Right kidney (tissue), 9 donors: ENCODE results near the gene ALG13.
"Not testable (repeated sequence)": the region's sequence is repeated elsewhere in the genome, so short reads cannot be mapped to it uniquely, and the experiment has no call there.

Experiments
- DNase-seq: peaks from one replicate; pipeline ENCODE4 v3.0.0-alpha.2; 2016
- long read RNA-seq, 8 donors: transcript quantifications; one replicate each; lab custom pipeline, GENCODE V29; 2026

Gene ALG13
- long read RNA-seq, donor 1, transcript ALG13-202 (4 exons, 2,770 nt): major isoform, 5 of 14 reads
- long read RNA-seq, donor 1, partial matches to known transcripts: 0 of 14 reads
- long read RNA-seq, donor 1, other reads (novel, unspliced or antisense): 0 of 14 reads
- long read RNA-seq, donor 2, transcript ALG13-202 (4 exons, 2,770 nt): major isoform, 6 of 10 reads
- long read RNA-seq, donor 2, partial matches to known transcripts: 0 of 10 reads
- long read RNA-seq, donor 2, other reads (novel, unspliced or antisense): 0 of 10 reads
- long read RNA-seq, donor 3, partial matches to known transcripts: 0 of 5 reads
- long read RNA-seq, donor 3, other reads (novel, unspliced or antisense): 0 of 5 reads
- long read RNA-seq, donor 4, transcript ALG13-219 (2 exons, 651 nt): minor isoform, 5 of 15 reads
- long read RNA-seq, donor 4, transcript ALG13-202 (4 exons, 2,770 nt): major isoform, 8 of 15 reads
- long read RNA-seq, donor 4, partial matches to known transcripts: 0 of 15 reads
- long read RNA-seq, donor 4, other reads (novel, unspliced or antisense): 0 of 15 reads
- long read RNA-seq, donor 5, transcript ALG13-202 (4 exons, 2,770 nt): major isoform, 8 of 15 reads
- long read RNA-seq, donor 5, partial matches to known transcripts: 0 of 15 reads
- long read RNA-seq, donor 5, other reads (novel, unspliced or antisense): 0 of 15 reads
- long read RNA-seq, donor 6, partial matches to known transcripts: 0 of 4 reads
- long read RNA-seq, donor 6, other reads (novel, unspliced or antisense): 0 of 4 reads
- long read RNA-seq, donor 7, full-length matches to known transcripts: 13 of 30 reads
- long read RNA-seq, donor 7, partial matches to known transcripts: 17 of 30 reads
- long read RNA-seq, donor 7, other reads (novel, unspliced or antisense): 0 of 30 reads
- long read RNA-seq, donor 8, partial matches to known transcripts: 0 of 6 reads
- long read RNA-seq, donor 8, other reads (novel, unspliced or antisense): 0 of 6 reads

DNA sequence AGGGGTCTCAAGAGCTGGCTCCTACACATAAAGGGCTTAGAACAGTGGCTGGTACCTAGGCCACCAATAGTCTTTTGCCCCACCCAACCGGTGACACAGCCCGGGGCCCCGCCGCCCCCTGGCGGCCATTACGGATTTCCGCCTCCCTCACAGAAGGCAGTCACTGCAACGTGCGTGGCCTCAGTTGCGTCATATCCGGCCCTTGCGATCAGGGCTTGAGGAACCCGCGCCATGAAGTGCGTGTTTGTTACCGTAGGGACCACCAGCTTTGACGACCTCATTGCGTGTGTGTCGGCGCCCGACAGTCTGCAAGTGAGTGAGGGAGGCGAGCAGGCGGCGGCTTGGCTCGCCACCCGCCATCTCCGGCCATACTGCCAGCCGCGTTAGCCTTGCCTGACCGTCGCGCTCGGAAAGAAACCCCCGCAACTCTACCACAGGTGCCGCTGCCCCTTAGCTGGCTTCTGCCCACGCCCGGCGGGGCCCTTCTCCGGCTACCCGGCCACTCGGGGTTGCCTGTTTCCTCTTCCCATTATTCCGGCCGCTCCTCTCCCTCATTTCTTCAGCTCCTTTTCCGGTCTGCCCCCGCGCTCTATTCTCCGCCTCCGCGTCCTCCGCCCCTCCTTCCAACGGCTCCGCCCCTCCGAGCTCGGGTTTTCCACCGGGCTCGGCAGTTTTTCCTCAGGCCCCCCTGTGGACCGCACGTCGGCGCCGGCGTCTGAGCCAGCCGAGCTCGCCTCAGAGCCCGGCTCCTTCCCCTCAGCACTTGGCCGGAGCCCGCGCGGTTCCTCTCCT, at the start of gene ALG13:
Gene ALG13, plus strand, starts transcription at position 183 of the 792 bp plus-strand sequence. Its CDS starts 49 bp downstream, at position 232.
- peak; percentile 79 for DNase-seq

DNA sequence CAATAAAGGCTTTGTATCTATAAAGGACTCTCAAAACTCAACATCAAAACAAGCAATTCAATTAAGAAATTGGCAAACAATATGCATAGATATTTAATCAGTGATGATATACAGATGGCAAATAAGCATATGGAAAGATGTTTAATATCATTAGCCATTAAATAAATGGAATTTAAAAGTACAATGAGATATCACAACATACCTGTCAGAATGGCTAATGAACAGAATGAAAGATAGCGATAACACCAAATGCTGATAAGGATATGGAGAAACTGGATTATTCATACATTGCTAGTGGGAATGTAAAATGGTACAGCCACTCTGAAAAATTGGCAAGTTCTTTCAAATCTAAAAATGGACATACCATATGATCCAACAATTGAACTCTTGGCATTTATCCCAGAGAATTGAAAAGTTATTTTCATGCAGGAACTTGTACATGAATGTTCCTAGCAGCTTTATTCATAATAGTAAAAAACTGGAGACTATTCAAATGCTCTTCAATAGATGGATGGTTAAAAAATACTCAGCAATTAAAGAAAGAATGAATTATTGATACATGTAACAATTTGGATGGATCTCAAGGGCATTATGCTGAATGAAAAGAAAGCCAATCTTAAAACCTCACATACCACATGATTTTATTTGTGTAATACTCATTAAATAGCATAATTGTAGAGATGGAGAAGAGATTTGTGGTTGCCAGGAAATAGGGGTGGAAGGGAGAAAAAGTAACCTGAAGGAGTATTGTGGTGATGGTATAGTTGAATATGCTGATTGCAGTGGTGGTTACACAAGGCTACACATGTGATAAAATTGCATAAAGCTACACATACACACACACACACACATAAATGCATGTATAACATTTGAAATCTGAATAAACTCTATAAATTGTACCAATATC, 45.9 kb upstream of the ALG13 start:
- no peak for DNase-seq

DNA sequence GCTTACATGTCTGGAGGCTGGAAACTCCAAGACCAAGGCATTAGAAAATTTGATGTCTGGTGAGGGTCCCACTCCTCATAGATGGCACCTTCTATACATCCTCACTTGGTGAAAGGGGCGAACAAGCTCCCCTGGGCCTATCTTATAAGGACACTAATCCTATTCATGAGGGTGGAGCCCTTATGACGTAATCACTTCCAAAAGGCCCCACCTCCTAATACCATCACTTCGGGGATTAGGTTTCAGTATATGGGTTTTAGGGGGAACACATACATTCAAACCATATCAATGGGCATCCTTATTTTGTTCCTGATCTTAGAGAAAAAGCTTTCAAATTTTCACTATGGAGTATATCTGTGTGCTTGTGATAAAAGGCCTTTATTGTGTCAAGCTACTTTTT, 39.0 kb upstream of the ALG13 start:
- no peak for DNase-seq

DNA sequence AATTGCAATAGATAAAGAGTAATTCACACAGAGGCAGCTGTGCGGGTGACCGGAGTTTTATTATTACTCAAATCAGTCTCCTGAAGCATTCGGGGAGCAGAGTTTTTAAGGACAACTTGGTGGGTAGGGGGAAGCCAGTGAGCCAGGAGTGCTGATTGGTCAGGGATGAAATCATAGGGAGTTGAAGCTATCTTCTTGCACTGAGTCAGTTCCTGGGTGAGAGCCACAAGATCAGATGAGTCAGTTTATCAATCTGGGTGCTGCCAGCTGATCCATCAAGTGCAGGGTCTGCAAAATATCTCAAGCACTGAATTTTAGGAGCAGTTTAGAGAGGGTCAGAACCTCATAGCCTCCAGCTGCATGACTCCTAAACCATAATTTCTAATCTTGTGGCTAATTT, 35.8 kb upstream of the ALG13 start:
- DNase-seq: not testable (repeated sequence)

DNA sequence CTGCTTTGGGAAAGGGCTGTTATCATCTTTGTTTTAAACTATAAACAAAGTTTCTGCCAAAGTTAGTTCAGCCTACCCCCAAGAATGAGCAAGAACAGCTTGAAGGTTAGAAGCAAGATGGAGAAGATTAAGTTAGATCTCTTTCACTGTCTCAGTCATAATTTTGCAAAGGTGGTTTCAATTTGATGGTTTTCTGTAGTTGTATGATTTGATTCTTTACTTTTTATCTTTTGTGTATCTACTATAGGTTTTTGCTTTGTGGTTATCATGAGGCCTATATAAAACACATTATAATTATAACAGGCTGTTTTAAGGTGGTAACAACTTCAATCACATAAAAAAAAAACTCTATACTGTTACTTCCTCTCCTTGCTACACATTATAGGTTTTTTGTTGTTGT, 35.4 kb upstream of the ALG13 start:
- DNase-seq: no peak

DNA sequence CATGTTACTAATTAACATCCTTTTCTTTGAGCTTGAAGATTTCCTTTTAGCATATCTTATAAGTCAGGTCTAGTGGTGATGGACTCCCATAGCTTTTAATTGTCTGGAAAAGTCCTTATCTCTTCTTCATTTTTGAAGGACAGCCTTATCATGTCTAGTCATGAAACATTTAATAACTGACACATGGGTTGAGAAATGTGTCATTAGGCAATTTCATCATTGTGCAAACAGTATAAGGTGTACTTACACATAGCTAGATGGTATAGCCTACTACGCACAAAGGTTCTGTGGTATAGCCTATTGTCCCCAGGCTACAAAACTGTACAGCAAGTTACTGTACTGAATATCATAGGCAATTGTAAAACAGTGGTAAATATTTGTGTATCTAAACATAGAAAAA, 34.5 kb upstream of the ALG13 start:
- no peak for DNase-seq

DNA sequence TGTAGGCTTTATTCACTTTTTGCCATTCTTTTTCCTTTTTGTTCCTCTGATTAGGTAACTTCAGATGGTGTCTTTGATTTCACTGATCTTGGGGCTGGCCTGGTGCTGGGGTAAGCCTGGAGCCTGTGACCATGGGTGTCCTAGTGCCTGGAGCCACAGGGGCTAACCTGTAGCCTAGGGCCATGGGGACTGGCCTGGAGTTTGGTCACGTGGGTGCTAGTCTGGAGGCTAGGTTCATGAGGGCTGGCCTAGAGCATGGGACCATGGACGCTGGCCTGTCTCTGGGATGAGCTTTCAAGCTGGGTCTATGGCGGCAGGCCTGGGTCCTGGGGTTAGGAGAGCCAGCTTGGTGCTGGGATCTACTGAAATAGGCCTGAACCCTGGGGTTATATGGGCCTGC, 32.2 kb upstream of the ALG13 start:
- no peak for DNase-seq

DNA sequence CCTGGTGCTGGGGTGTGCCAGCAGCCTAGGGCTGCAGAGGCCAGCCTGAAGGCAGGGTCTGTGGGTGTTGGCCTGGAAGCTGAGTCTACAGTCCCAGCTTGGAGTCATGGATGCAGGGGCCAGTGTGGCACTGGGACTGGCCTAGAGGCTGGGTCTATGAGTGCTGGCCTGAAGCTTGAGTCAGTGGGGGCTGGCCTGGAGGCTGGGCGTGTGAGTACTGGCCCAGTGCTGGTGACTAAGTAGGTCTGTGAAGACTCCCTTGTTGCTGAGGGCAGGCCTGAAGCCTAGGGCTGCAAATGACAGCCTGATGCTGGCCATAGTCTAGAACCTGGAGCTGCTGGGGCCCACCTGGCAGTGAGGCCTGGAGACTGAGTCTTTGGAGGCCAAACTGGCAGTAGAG, 31.3 kb upstream of the ALG13 start:
- DNase-seq: no peak

DNA sequence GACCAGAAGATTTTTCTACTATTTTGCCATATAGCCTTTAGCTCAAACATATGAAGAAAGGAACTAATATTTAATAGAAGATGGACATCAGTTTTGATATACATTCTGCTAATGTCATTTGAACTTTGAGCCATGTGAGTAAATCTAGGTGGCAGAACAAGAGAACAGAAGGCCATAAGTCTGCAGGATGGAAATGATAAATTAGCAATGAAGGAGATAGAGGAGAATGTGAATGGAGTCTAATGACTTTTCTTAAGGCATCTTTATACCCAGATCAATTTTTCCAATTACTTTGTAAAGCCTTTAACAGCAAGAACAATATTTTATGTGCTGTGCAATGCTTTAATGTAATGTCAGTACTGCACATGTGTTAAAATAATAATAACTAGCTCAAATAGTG, 30.1 kb upstream of the ALG13 start:
- DNase-seq: no peak

DNA sequence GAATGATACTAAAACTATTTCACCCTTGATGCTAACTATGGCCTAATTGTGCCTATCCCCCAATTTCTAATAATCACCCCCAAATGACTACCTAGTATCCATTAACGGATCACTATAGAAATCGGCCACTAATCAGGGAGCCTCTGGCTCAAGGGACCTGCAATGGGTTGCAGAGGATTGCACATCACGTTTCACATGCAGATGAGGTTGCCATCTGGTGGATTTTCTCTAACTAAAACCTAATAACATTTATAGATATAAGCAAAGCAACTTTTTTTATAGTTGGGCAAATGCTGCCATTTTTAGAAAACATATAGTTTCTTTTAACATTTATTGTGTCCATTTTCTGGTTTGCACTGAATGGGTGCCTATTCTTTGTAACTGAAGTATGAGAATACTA, 28.3 kb upstream of the ALG13 start:
- DNase-seq: no peak

DNA sequence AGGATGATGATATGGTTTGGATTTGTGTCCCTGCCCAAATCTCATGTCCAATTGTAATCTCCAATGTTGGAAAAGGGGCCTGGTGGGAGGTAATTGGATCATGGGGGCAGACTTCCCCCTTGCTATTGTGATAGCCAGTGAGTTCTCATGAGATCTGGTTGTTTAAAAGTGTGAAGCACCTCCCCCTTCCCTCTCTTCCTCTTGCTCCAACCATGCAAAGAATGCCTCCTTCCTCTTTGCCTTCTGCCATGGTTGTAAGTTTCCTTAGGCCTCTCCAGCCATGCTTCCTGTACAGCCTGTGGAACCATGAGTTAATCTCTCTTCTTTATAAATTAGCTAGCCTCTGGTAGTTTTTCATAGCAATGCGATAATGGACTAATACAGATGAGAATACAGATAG, 19.7 kb upstream of the ALG13 start:
- no peak for DNase-seq

DNA sequence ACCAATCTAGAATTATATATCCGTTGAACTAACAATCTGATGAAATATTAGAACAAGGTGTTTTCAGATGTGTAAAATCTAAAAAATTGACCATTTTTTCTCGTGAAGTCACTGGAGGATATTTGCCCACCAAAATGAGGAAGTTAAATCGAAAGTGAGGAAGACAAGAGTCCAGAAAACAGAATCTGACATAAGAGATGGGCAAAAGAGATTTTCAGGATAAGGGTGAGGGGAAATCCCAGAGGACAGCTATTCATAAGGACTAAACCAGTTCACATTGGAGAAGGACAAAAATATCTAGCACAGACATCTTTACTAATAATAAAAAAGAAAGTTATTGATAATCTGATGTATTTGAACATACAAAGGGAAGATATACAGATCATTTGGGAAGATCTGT, 18.7 kb upstream of the ALG13 start:
- DNase-seq: no peak

DNA sequence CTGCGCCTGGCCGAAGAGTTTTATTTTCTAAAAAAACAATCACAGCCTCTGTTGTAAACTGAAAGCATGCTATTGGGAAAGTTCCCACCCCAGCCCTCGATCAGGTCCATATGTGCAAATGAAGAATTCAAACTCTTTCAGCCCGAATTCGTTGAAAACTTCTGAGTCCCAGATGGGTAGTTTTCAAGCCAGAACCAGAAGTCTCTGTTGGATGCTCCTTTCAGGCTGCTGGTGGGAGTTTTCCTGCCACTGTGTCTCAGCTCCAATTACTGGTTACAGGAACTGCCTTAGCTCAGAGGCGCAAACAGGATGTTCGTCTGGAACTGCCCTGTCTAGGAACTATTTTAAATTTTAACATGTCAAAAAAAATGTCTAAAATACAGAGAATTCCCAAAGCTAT, 9.3 kb upstream of the ALG13 start:
- DNase-seq: no peak

DNA sequence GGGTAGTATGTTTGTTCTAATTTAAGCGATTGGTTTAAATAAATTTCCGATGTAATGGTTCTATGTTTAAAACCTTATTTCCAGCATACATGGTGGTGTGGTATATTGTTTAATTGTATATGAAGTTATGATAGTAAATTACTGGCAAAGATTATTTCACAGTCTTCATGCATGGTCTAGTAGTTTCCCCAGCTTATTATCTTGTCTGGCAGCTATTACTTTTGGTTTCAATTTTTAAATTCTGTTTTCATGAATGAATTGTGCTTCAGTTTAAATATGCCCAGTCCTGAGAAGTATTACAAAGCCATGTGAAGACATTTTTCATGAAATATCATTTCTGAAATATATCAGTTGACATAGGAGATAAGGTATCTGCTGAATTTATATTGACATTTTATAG, 6.3 kb downstream of the ALG13 start:
- DNase-seq: no peak

DNA sequence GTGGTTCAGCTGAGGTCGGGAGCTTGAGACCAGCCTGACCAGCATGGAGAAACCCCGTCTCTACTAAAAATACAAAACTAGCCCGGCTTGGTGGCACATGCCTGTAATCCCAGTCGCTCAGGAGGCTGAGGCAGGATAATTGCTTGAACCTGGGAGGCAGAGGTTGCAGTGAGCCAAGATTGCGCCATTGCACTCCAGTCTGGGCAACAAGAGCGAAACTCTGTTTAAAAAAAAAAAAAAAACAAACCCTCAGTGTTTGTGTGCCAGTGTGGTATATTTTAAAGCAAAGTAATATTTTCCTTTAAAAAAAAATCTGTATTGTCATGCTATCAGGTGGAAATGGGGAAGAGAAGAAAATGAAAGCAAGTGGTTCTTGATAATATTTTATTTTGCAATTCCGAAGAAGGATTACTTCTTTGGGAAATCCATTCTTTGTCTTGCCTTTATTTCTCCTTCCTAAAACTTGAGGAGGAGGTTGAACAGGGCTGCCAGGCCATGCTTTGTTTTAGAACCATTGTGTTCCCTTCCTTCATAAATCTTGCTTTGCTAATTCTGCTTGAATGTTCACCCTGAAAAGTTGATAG, 14.4 kb downstream of the ALG13 start:
- no peak for DNase-seq

DNA sequence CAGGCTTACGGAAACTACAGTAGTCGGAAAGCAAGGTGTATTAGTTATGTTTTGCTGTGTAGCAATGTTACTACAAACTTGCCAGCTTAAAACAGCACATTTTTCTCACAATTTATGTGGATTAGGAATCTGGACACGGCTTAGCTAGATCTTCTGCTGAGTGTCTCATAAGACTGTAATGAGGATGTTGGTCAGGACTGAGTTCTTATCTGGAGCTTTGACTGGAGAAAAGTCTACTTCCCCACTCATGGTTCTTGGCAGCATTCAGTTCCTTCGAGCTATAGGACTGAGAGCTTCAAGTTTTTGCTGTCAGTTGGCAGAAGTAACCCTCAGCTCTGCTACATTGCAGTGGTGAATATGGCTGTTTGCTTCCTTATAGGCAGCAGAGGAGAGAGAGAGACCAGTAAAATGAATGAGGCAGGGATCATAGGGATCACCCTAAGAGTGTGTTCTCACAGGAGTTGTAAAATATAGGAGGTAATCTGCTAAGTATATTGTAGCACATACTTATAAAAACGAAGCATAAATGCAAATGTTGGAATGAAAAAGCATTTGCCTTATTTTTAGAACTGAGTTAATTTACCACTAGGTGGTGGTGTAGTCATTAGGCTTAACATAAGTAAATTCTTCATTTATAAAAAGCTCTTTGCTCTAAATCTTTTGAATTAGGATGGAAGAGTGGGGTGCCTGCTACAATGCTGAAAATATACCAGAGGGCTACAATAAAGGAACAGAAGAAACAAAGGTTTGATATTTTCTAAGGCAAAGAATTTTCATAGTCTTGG, 38.6 kb downstream of the ALG13 start:
- no peak for DNase-seq

DNA sequence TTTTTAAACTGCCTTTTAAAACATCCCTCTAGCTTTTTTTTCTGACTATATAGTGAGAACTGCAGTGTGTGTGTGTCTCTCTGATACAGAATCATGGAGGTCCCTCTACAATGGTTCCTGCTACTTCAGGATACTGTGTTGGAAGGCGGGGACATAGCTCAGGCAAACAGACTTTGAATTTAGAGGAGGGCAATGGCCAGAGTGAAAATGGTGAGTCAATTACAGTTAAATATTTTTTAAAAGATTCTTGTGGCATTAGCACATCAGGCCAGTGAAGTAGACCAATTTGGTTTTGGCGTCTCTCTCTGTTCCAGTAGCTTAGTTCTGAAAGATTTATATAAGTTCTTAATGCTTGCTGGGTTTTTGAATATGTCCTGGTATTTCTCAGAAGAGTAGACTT, 47.1 kb downstream of the ALG13 start:
- no peak for DNase-seq

DNA sequence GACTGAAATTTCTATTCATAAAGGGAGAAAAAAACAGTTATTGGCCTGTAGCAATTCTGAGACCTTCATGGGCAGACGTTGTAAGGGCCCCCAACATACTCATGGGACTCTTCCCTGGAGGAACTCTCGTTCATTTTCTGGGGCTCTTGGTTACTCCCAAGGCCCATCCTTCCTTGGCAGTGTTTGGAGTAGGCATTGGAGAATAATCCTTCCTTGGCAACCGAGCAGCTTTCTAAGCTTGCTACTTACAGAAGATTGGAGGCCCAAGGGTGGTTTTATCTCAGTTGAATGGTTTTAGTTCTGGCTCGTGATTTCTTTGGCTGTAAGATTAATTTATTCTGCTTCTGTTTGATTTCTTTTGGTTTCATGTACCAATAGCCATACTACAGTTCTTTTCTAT, 50.4 kb downstream of the ALG13 start:
- no peak for DNase-seq

DNA sequence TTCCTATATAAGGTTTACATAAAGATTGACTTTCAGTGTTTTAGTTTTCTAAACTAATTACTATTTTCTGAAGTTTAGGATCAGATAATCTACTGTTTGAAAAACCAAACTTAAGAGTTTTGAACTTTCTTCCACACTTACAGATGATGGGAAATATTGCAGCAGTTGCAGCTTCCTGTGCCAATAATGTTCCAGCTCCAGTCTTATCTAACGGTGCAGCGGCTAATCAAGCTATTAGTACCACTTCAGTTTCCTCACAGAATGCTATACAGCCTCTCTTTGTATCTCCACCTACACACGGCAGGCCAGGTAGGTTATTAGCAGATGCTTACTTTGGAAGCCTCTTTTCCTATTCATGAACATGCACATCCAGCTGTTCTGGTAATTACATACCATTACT, 55.6 kb downstream of the ALG13 start:
- no peak for DNase-seq

DNA sequence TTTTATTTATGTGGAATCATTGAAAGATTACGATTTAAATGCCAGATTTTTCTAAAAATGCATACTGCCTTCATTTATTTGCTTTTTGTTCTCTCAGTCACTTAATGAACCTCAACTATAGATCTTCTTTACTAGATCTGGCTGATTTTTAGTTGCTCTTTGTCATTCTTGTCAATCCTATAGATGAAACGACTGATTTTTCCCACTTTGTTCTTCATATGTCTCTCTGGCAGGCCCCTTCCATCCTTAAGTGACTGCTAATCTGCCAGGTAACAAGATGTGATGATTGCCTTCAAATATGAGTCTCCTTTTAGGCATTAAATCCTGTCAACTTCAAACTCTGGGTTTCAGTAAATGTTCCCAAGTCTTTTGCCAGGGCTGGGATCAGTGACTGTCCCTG, 61.0 kb downstream of the ALG13 start:
- no peak for DNase-seq
